ENCODE measurements around the gene TCERG1L.

DNA sequence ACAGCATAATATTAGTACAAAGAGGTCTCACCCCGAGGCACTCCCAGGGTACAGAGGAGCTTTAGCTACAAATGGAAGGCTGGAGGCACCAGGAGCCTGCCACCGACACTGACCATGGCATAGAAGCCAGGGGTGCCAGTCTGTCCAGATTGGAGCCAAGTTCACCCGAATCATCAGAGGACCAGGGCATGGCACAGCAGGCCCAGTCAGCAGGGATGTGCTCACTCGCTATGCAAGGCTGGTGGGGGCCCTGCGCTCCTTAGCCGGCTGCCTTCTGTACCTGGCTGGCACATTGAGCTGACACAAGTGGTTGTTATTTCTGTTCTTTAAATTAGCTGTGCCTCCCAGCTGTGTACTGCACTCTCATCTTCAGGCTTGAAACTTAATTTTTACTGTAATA is 149.3 kb downstream of the TCERG1L start:
- TF ChIP-seq, protein P1, sequence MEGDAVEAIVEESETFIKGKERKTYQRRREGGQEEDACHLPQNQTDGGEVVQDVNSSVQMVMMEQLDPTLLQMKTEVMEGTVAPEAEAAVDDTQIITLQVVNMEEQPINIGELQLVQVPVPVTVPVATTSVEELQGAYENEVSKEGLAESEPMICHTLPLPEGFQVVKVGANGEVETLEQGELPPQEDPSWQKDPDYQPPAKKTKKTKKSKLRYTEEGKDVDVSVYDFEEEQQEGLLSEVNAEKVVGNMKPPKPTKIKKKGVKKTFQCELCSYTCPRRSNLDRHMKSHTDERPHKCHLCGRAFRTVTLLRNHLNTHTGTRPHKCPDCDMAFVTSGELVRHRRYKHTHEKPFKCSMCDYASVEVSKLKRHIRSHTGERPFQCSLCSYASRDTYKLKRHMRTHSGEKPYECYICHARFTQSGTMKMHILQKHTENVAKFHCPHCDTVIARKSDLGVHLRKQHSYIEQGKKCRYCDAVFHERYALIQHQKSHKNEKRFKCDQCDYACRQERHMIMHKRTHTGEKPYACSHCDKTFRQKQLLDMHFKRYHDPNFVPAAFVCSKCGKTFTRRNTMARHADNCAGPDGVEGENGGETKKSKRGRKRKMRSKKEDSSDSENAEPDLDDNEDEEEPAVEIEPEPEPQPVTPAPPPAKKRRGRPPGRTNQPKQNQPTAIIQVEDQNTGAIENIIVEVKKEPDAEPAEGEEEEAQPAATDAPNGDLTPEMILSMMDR (IDR thresholded peaks at IDR 0.05), result no peak
- TF ChIP-seq POLR2A (IDR thresholded peaks at IDR 0.05), result no peak
- no peak for TF ChIP-seq EP300 (IDR thresholded peaks at IDR 0.05)

Measured in tibial nerve (tissue), 4 donors.